Right atrium auricular region (tissue), 2 donors: Measurements from ENCODE around the gene LAPTM5. TPM values are rescaled to one million over a fixed set of nuclear protein-coding genes. Genes with fewer than 3 reads are reported as not detected.

ENCODE experiments used
- DNase-seq: peaks from one replicate; pipeline ENCODE4 v3.0.0-alpha.2; 2019; ENCODE audit warnings: low spot score
- H3K27ac ChIP-seq, 2 donors: fragments of 200-600 bp; sonication (generic); 1 replicate in 1 of 2; 2 replicates in 1 of 2; pipeline ENCODE4 v1.5.1; 2016 to 2019
- H3K27me3 ChIP-seq, 2 donors: fragments of 200-600 bp; sonication (generic); one replicate each; pipeline versions ENCODE4 v1.5.1 to v1.6.0; 2017 to 2019
- H3K36me3 ChIP-seq: fragments of 200-600 bp; sonication (generic); one replicate; pipeline ENCODE4 v1.5.1; 2016
- H3K4me1 ChIP-seq, 2 donors: fragments of 200-600 bp; sonication (generic); one replicate each; pipeline versions ENCODE4 v1.5.1 to v1.6.0; 2017 to 2019
- H3K4me3 ChIP-seq, 2 donors: fragments of 200-600 bp; sonication (generic); 1 replicate in 1 of 2; 2 replicates in 1 of 2; pipeline ENCODE4 v1.5.1; 2017 to 2019; ENCODE audit warnings: mild to moderate bottlenecking in 1 of 2, moderate library complexity in 1 of 2
- H3K9me3 ChIP-seq, 2 donors: fragments of 200-600 bp; sonication (generic); one replicate each; pipeline ENCODE4 v1.5.1; 2019
- CTCF ChIP-seq, 2 donors: fragments of 200-600 bp; sonication (generic); IDR thresholded peaks; one replicate each; pipeline ENCODE4 v1.5.1; 2019; ENCODE audit warnings: antibody characterized with exemption in 2 of 2
- total RNA-seq, 2 donors: library from RNA; depleted of rRNA; stranded (reverse); fragments of >200 nt; gene quantifications; one replicate each; pipeline ENCODE4 v1.1.0, GENCODE V29; 2016

The LAPTM5 gene
- total RNA-seq, 2 donors from 2014 or later: 17.4 to 62.8 TPM

- no peak for TF ChIP-seq CTCF (IDR thresholded peaks at IDR 0.05)
- no peaks in the 10 kb centered on the region for H3K9me3 ChIP-seq
- no peak overlapping the region for H3K4me3 ChIP-seq
- DNase-seq: no peak
- no peaks in the 10 kb centered on the region for H3K4me1 ChIP-seq
- H3K27me3 ChIP-seq: no peaks in the 10 kb centered on the region
- no peaks in the 10 kb centered on the region for H3K36me3 ChIP-seq
- no peak overlapping the region for H3K27ac ChIP-seq
Observed at GRCh38 chr1:30727824-30728223, 29.8 kb downstream of the LAPTM5 start.

- no peak for TF ChIP-seq CTCF (IDR thresholded peaks at IDR 0.05)
- H3K36me3 ChIP-seq: no peaks in the 10 kb centered on the region
- H3K4me3 ChIP-seq: no peak overlapping the region
- H3K27me3 ChIP-seq: no peaks in the 10 kb centered on the region
- no peaks in the 10 kb centered on the region for H3K4me1 ChIP-seq
- H3K27ac ChIP-seq: no peak overlapping the region
- no peak for DNase-seq
- H3K9me3 ChIP-seq: no peaks in the 10 kb centered on the region
Observed at GRCh38 chr1:30726773-30727684, 30.5 kb downstream of the LAPTM5 start.

GRCh38 chr1:30726236-30726635 lies 31.3 kb downstream of the LAPTM5 start:
- no peaks in the 10 kb centered on the region for H3K27me3 ChIP-seq
- no peak for DNase-seq
- H3K27ac ChIP-seq: no peak overlapping the region
- H3K4me1 ChIP-seq: no peaks in the 10 kb centered on the region
- no peak for TF ChIP-seq CTCF (IDR thresholded peaks at IDR 0.05)
- no peaks in the 10 kb centered on the region for H3K36me3 ChIP-seq
- no peaks in the 10 kb centered on the region for H3K9me3 ChIP-seq
- no peak overlapping the region for H3K4me3 ChIP-seq

- Histone ChIP-seq H3K4me3 (no peak overlapping the region), H3K36me3 (no peaks in the 10 kb centered on the region), H3K27ac (no peak overlapping the region), H3K27me3 (no peaks in the 10 kb centered on the region), H3K4me1 (no peaks in the 10 kb centered on the region), H3K9me3 (no peaks in the 10 kb centered on the region)
- no peak for DNase-seq
- TF ChIP-seq CTCF (IDR thresholded peaks at IDR 0.05): no peak
Observed at GRCh38 chr1:30725450-30726095, 32.0 kb downstream of the LAPTM5 start.

GRCh38 chr1:30724655-30725421 lies 32.7 kb downstream of the LAPTM5 start:
- Histone ChIP-seq H3K27ac (no peak overlapping the region), H3K9me3 (no peaks in the 10 kb centered on the region), H3K27me3 (no peaks in the 10 kb centered on the region), H3K36me3 (no peaks in the 10 kb centered on the region), H3K4me1 (no peaks in the 10 kb centered on the region), H3K4me3 (no peak overlapping the region)
- no peak for DNase-seq
- TF ChIP-seq CTCF (IDR thresholded peaks at IDR 0.05): no peak
